ENCODE data around the gene B3GALNT2.

DNA sequence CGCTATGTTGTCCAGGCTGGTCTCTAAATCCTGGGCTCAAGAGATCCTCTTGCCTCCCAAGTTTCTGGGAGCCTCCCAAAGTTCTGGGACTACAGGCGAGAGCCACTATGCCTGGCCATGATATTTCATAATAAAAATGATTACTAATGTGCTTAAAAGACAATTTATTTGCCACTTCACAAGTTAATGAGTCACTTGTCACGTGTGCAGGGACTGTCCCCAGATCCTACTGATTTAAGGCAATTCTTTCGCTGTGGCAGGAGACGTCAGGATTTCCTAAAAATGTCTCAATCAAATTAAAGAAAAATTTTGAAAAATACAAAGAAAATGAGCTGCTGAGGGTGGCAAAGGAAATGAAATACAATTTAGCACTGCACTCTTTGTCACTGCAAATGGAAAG lies 43.5 kb downstream of the B3GALNT2 start:
- TF ChIP-seq, protein P1, sequence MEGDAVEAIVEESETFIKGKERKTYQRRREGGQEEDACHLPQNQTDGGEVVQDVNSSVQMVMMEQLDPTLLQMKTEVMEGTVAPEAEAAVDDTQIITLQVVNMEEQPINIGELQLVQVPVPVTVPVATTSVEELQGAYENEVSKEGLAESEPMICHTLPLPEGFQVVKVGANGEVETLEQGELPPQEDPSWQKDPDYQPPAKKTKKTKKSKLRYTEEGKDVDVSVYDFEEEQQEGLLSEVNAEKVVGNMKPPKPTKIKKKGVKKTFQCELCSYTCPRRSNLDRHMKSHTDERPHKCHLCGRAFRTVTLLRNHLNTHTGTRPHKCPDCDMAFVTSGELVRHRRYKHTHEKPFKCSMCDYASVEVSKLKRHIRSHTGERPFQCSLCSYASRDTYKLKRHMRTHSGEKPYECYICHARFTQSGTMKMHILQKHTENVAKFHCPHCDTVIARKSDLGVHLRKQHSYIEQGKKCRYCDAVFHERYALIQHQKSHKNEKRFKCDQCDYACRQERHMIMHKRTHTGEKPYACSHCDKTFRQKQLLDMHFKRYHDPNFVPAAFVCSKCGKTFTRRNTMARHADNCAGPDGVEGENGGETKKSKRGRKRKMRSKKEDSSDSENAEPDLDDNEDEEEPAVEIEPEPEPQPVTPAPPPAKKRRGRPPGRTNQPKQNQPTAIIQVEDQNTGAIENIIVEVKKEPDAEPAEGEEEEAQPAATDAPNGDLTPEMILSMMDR (IDR thresholded peaks at IDR 0.05) = no peak
- no peak for TF ChIP-seq EZH2 (IDR thresholded peaks at IDR 0.05)
